K562 treated with DMSO at 1 percent for 4 hours (cell line): Measurements from ENCODE around the gene ZNF507. TPM values are rescaled to one million over a fixed set of nuclear protein-coding genes. Genes with fewer than 3 reads are reported as not detected.

Source experiments
- total RNA-seq: library from RNA; unstranded; fragments of 300-600 nt; gene quantifications from 2 replicates; pipeline ENCODE4 v1.2.3, GENCODE V29; 2022; ENCODE audit not compliant: insufficient read depth

ZNF507 gene
- 5.1 and 5.2 TPM in 2 replicates for total RNA-seq

DNA sequence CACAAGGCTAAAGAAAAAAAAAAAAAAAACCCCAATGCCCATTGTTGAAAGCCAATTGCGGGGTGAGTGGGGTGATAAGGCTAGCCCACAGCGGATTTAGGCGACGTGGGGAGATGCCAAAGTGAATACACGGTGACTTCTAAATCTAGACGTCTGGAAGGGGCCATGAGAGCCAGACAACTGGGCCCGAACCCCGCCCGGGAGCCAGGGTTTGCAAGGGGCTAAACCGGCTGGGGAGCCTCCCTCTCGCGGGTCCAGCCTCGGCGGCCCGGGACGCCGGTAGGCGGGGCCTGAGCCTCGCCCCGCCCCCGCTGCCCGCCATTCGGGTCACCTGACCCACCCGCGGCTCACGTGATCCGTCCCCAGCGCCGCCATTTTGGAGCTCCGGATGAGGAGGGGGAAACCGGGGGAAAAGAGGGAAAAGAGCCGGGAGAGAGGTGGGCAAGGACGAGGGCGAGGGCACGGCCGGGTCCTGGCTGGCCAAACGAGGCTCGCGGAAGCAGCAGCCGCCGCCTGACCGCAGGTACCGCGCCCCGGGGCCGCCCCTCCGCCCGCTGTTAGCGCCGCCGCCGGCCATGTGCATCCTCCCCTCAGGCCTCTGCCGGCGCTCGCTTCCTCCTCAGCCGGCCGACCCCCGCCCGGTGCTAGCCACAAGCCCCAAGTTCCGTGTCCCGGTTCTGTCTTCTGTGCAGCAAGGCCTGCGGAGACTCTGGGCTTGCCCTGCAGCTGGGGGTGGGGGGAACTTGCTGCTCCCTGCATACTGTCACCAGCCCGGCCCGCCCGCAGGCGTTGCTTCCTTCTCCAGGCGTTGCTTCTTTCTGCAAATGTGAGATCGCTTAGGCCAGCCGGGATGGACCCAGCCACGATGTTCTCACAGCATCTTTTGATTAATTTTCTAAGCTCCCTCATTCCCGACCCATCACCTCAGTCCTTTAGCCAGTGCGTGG lies at the start of gene ZNF507:
TSS of gene ZNF507 (plus strand) at position 350 of the 947 bp plus-strand sequence. CDS start 7,221 bp downstream, outside the sequence.

DNA sequence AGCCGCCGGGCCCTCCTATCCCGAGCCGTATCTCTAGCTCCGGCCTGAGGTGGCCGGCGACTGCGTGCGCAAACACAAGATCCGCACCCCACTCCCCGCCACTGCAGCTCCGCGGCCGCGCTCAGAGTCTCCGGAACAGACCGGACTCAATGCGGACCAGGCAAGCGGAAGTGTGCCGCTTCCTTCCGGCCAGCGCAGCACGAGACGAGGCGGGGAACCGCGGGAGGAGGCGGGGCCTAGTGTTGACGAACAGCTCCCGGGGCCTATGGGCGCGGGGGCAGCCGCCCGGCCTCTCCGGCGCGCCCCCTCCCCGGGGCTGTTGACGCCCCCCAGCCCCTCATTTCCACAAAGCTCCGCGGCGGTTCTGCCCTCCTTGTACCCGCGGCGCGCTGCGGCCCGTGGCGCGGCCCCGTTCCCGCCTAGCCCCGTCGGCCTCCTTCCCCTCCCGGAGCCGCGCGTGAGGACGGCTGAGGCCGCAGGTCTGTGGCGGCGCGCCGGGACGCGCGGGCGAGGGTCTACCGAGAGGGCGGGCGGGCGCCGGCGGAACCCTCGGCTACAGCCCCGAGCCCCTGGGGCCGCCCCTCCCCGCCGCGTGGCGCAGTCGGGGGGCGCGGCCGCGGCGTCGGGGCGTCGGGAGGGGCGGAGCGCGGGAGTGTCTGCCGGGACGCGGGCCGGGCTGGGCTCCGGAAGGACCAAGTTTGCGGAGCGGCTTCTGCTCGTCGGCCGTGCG lies 60.2 kb downstream of the ZNF507 start, which contains the start of gene DPY19L3:
TSS of gene DPY19L3 (plus strand) at position 340 of the 730 bp plus-strand sequence. CDS start 2,484 bp downstream, outside the sequence.

Other genes with a start within 250 kb of the ZNF507 start
- gene DPY19L3, start 60.2 kb downstream of the ZNF507 start, total RNA-seq, result 5.0 and 11.0 TPM in 2 replicates
- 58.9 and 73.8 TPM in 2 replicates for gene PDCD5, start 235.6 kb downstream of the ZNF507 start, total RNA-seq